ENCODE data around the gene COL4A2. TPM values are rescaled to one million over a fixed set of nuclear protein-coding genes. Genes with fewer than 3 reads are reported as not detected.
A peak's percentile ranks its signal among the peaks of the same experiment; 100 is the strongest.

Gene COL4A2
- polyA plus RNA-seq, 1 experiment, result 208 TPM

GRCh38 chr13:110454956-110455355 is 147.9 kb downstream of the COL4A2 start:
- H3K4me3 ChIP-seq (ENCODE audit: low read depth, low read length), result no peak overlapping the region
- DNase-seq (ENCODE audit: low read depth, low spot score), result no peak
- TF ChIP-seq CTCF (IDR thresholded peaks at IDR 0.05; ENCODE audit: low read depth, low read length), result no peak
- H3K9me3 ChIP-seq (ENCODE audit: control insufficient read depth, insufficient read depth, low read length), result no peaks in the 10 kb centered on the region
- POLR2A ChIA-PET, result no interaction called here
- no peaks in the 10 kb centered on the region for H3K27me3 ChIP-seq (ENCODE audit: control insufficient read depth, insufficient read depth, low read length)
- no peak overlapping the region for H3K27ac ChIP-seq (ENCODE audit: low read depth, low read length)
- CTCF ChIA-PET, result interaction anchor here (1.0 to 1.8 kb wide), 13 partner anchors 11 to 288 kb away, joined by 3 to 19 read pairs (median 5); no protein-coding TSS in a partner anchor

GRCh38 chr13:110455444-110455843 is 148.4 kb downstream of the COL4A2 start:
- ChIA-PET POLR2A (interaction anchor here (1.0 kb wide), 1 partner anchor 207 kb away, joined by 4 read pairs; no protein-coding TSS in a partner anchor), CTCF (interaction anchor here (0.7 to 1.8 kb wide), 34 partner anchors 9 to 288 kb away, joined by 3 to 19 read pairs (median 4); no protein-coding TSS in a partner anchor)
- no peak for DNase-seq (ENCODE audit: low read depth, low spot score)
- no peak overlapping the region for H3K4me3 ChIP-seq (ENCODE audit: low read depth, low read length)
- H3K27ac ChIP-seq (ENCODE audit: low read depth, low read length), result no peak overlapping the region
- no peak for TF ChIP-seq CTCF (IDR thresholded peaks at IDR 0.05; ENCODE audit: low read depth, low read length)
- no peaks in the 10 kb centered on the region for H3K9me3 ChIP-seq (ENCODE audit: control insufficient read depth, insufficient read depth, low read length)
- H3K27me3 ChIP-seq (ENCODE audit: control insufficient read depth, insufficient read depth, low read length), result no peaks in the 10 kb centered on the region

GRCh38 chr13:110455941-110456340 is 148.9 kb downstream of the COL4A2 start:
- Histone ChIP-seq H3K9me3 (ENCODE audit: control insufficient read depth, insufficient read depth, low read length) (no peaks in the 10 kb centered on the region), H3K4me3 (ENCODE audit: low read depth, low read length) (no peak overlapping the region), H3K27me3 (ENCODE audit: control insufficient read depth, insufficient read depth, low read length) (no peaks in the 10 kb centered on the region), H3K27ac (ENCODE audit: low read depth, low read length) (peak overlapping the region; percentile 11)
- CTCF ChIA-PET, result interaction anchor here (0.6 to 1.8 kb wide), 35 partner anchors 9 to 362 kb away, joined by 3 to 19 read pairs (median 4); no protein-coding TSS in a partner anchor
- POLR2A ChIA-PET, result interaction anchor here (0.6 to 1.0 kb wide), 2 partner anchors 208 to 259 kb away, joined by 3 to 4 read pairs; no protein-coding TSS in a partner anchor
- peak; percentile 74 for TF ChIP-seq CTCF (IDR thresholded peaks at IDR 0.05; ENCODE audit: low read depth, low read length)
- DNase-seq (ENCODE audit: low read depth, low spot score), result peak; percentile 20

- Histone ChIP-seq H3K9me3 (ENCODE audit: control insufficient read depth, insufficient read depth, low read length) (no peaks in the 10 kb centered on the region), H3K27me3 (ENCODE audit: control insufficient read depth, insufficient read depth, low read length) (no peaks in the 10 kb centered on the region), H3K4me3 (ENCODE audit: low read depth, low read length) (no peak overlapping the region), H3K27ac (ENCODE audit: low read depth, low read length) (no peak overlapping the region)
- CTCF ChIA-PET, result interaction anchor here (0.6 to 1.8 kb wide), 29 partner anchors 13 to 361 kb away, joined by 3 to 19 read pairs (median 4); no protein-coding TSS in a partner anchor
- no peak for DNase-seq (ENCODE audit: low read depth, low spot score)
- POLR2A ChIA-PET, result interaction anchor here (0.6 kb wide), 1 partner anchor 259 kb away, joined by 3 read pairs; no protein-coding TSS in a partner anchor
- TF ChIP-seq CTCF (IDR thresholded peaks at IDR 0.05; ENCODE audit: low read depth, low read length), result no peak
Measured at GRCh38 chr13:110456550-110456949, 149.5 kb downstream of the COL4A2 start.

GRCh38 chr13:110457361-110457760 is 150.3 kb downstream of the COL4A2 start:
- Histone ChIP-seq H3K27ac (ENCODE audit: low read depth, low read length) (no peak overlapping the region), H3K9me3 (ENCODE audit: control insufficient read depth, insufficient read depth, low read length) (no peaks in the 10 kb centered on the region), H3K27me3 (ENCODE audit: control insufficient read depth, insufficient read depth, low read length) (no peaks in the 10 kb centered on the region), H3K4me3 (ENCODE audit: low read depth, low read length) (no peak overlapping the region)
- no peak for TF ChIP-seq CTCF (IDR thresholded peaks at IDR 0.05; ENCODE audit: low read depth, low read length)
- DNase-seq (ENCODE audit: low read depth, low spot score), result no peak
- ChIA-PET CTCF (no interaction called here), POLR2A (no interaction called here)
